Parathyroid adenoma (tissue), 2 donors: ENCODE data around the gene PIH1D1.

Experiments used
- H2AFZ ChIP-seq: fragments of 300-600 bp; sonication (generic); one replicate; pipeline ENCODE4 v1.7.0; 2017; ENCODE audit warnings: antibody characterized with exemption, mild to moderate bottlenecking
- H3K27ac ChIP-seq: fragments of 300-600 bp; sonication (generic); one replicate; pipeline ENCODE4 v1.7.0; 2017
- H3K27me3 ChIP-seq: fragments of 300-600 bp; sonication (generic); one replicate; pipeline ENCODE4 v1.7.0; 2017; ENCODE audit warnings: low read length; ENCODE audit not compliant: control insufficient read depth, insufficient read depth
- H3K36me3 ChIP-seq: fragments of 300-600 bp; sonication (generic); one replicate; pipeline ENCODE4 v1.7.0; 2017; ENCODE audit warnings: low read length; ENCODE audit not compliant: control insufficient read depth, insufficient read depth
- H3K4me1 ChIP-seq: fragments of 300-600 bp; sonication (generic); one replicate; pipeline ENCODE4 v1.7.0; 2017; ENCODE audit warnings: control low read depth
- H3K4me2 ChIP-seq: fragments of 300-600 bp; sonication (generic); one replicate; pipeline ENCODE4 v1.7.0; 2017; ENCODE audit warnings: low read length
- H3K4me3 ChIP-seq: fragments of 300-600 bp; sonication (generic); one replicate; pipeline ENCODE4 v1.7.0; 2017; ENCODE audit warnings: low read depth, low read length
- H3K79me2 ChIP-seq: fragments of 300-600 bp; sonication (generic); one replicate; pipeline ENCODE4 v1.7.0; 2017; ENCODE audit warnings: control low read depth
- H3K9ac ChIP-seq: fragments of 300-600 bp; sonication (generic); one replicate; pipeline ENCODE4 v1.7.0; 2017; ENCODE audit warnings: mild to moderate bottlenecking
- H3K9me3 ChIP-seq: fragments of 300-600 bp; sonication (generic); one replicate; pipeline ENCODE4 v1.7.0; 2017; ENCODE audit warnings: low read length; ENCODE audit not compliant: control insufficient read depth
- CTCF ChIP-seq: fragments of 300-600 bp; sonication (generic); IDR thresholded peaks from one replicate; pipeline ENCODE4 v1.7.0; 2017; ENCODE audit warnings: antibody characterized with exemption, mild to moderate bottlenecking
- donor health status: primary hyperparathyroidism.

The PIH1D1 gene

DNA sequence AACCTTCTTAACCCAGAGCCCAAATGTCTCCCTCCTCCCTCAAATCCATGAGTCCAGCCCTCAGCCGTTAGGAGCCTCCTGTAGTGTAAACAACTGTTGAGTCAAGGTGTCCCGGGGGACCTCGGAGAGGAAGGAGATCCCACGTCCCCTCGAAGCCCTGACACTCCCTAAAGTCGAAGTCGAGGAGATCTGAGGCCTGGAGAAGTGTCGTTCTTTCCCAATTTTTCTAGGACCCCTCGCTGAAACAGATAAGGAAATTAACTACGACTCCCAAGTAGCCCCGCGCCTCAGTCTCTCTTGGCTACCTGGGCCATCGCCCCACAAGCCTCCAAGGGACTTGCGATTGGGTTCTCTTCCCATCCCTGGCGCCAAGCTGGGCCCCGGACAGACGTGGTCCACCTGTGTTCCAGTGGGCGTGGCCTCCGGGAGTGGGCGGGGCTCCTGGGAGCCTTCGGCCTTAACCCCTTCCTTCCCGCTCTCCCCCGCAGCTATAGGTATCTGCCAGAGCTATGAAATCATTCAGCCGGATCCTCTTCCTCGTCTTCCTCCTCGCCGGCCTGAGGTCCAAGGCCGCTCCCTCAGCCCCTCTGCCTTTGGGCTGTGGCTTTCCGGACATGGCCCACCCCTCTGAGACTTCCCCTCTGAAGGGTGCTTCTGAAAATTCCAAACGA is 25.6 kb downstream of the PIH1D1 start:
- Histone ChIP-seq H3K36me3 (no peaks in the 10 kb centered on the region), H3K9ac (no peak overlapping the region), H3K4me2 (no peak overlapping the region), H2AFZ (no peak overlapping the region), H3K79me2 (no peaks in the 10 kb centered on the region), H3K4me1 (no peaks in the 10 kb centered on the region), H3K4me3 (no peak overlapping the region), H3K27me3 (peaks cover 35% of the 10 kb centered on the region), H3K9me3 (no peaks in the 10 kb centered on the region), H3K27ac (no peak overlapping the region)
- TF ChIP-seq CTCF = no peak

DNA sequence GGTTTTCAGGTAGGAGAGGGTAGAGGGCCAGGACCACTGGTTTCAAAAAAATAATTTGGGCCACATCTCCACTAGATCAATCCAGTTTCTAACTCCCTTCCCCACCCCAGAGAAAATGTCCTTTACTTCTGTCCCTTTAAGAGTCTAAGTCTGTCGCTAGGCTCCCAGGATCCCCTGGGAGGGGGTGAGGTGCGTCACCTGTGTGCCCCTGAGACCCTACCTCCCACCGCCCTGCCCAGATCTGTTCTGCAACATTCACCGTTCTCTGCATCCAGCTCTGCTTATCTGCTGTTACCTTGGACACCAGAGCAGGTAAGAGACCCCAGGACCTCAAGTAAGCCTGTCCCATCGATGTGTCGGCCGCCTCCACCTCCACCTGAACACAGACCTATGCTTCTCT is 26.4 kb downstream of the PIH1D1 start, which contains the start of gene GFY:
TSS of gene GFY (plus strand) at position 211 of the 400 bp plus-strand sequence. CDS start 1,043 bp downstream, outside the sequence.
- Histone ChIP-seq H2AFZ (no peak within 1 kb of the TSS), H3K4me2 (no peak within 1 kb of the TSS), H3K27me3 (peaks cover 35% of the 10 kb centered on the region), H3K9ac (no peak within 1 kb of the TSS), H3K4me1 (no peaks in the 10 kb centered on the region), H3K9me3 (no peaks in the 10 kb centered on the region), H3K36me3 (no peaks in the 10 kb centered on the region), H3K27ac (no peak within 1 kb of the TSS), H3K4me3 (no peak within 1 kb of the TSS), H3K79me2 (no peaks in the 10 kb centered on the region)
- no peak for TF ChIP-seq CTCF

GRCh38 chr19:49423985-49424303 is 27.7 kb downstream of the PIH1D1 start:
- Histone ChIP-seq H3K27ac (no peak overlapping the region), H3K79me2 (no peaks in the 10 kb centered on the region), H3K36me3 (no peaks in the 10 kb centered on the region), H3K4me2 (no peak overlapping the region), H3K4me3 (no peak overlapping the region), H3K9ac (no peak overlapping the region), H3K4me1 (no peaks in the 10 kb centered on the region), H2AFZ (no peak overlapping the region), H3K9me3 (no peaks in the 10 kb centered on the region), H3K27me3 (peaks cover 35% of the 10 kb centered on the region)
- TF ChIP-seq CTCF = no peak

GRCh38 chr19:49423071-49423984 is 28.3 kb downstream of the PIH1D1 start, which contains the start of gene PTH2:
PTH2 (minus strand) TSS chr19:49423441; CDS start chr19:49423339, 102 bp downstream.
- H3K4me2 ChIP-seq = peak within 1 kb of the TSS; percentile 47
- H3K27ac ChIP-seq = no peak within 1 kb of the TSS
- H3K4me1 ChIP-seq = no peaks in the 10 kb centered on the region
- no peak for TF ChIP-seq CTCF
- no peak within 1 kb of the TSS for H3K4me3 ChIP-seq
- no peaks in the 10 kb centered on the region for H3K36me3 ChIP-seq
- H3K27me3 ChIP-seq = peaks cover 35% of the 10 kb centered on the region
- no peaks in the 10 kb centered on the region for H3K9me3 ChIP-seq
- no peak within 1 kb of the TSS for H3K9ac ChIP-seq
- H2AFZ ChIP-seq = no peak within 1 kb of the TSS
- H3K79me2 ChIP-seq = no peaks in the 10 kb centered on the region
